ENCODE results near the gene ADSL.

ADSL gene

DNA sequence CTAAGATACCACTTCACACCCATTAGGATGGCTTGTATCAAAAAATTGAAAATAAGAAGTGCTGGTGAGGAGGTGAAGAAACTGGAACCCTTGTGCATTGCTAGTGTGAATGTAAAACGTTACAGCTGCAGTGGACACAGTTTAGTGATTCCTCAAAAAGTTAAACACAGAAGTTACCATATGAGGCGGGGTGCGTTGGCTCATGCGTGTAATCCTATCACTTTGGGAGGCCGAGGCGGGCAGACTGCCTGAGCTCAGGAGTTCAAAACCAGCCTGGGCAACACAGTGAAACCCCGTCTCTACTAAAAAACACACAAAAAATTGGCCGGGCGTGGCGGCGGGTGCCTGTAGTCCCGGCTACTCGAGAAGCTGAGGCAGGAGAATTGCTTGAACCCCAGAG, 67.6 kb downstream of the ADSL start:
- no peak overlapping the region for H3K4me3 Mint-ChIP-seq
- no peak overlapping the region for H3K27ac Mint-ChIP-seq
- peaks cover 4% of the 10 kb centered on the region for H3K36me3 Mint-ChIP-seq

DNA sequence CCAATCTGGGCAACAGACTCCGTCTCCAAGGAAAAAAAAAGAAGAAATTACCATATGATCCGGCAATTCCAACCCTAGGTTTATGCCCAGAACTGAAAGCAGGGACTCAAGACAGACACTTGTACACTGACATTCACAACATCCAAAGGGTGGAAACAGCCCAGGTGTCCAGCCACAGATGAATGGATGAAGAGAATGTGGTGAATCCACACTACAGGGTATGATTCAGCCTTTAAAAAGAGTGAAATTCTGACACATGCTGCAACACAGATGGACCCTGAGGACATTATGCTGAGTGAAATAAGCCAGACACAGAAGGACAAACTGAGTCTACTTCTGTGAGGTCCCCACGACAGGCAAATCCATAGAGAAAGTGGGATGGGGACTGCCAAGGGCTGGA, 68.0 kb downstream of the ADSL start:
- H3K27ac Mint-ChIP-seq, result peak overlapping the region; percentile 48
- no peaks in the 10 kb centered on the region for H3K9me3 Mint-ChIP-seq
- no peak overlapping the region for H3K4me3 Mint-ChIP-seq
- peaks cover 4% of the 10 kb centered on the region for H3K36me3 Mint-ChIP-seq
- H3K4me1 Mint-ChIP-seq, result peaks cover 25% of the 10 kb centered on the region
- H3K27me3 Mint-ChIP-seq, result no peaks in the 10 kb centered on the region

More for the DNA sequence above, 67.6 kb downstream of the ADSL start:
- no peaks in the 10 kb centered on the region for H3K9me3 Mint-ChIP-seq
- no peaks in the 10 kb centered on the region for H3K27me3 Mint-ChIP-seq
- H3K4me1 Mint-ChIP-seq, result peaks cover 25% of the 10 kb centered on the region

DNA sequence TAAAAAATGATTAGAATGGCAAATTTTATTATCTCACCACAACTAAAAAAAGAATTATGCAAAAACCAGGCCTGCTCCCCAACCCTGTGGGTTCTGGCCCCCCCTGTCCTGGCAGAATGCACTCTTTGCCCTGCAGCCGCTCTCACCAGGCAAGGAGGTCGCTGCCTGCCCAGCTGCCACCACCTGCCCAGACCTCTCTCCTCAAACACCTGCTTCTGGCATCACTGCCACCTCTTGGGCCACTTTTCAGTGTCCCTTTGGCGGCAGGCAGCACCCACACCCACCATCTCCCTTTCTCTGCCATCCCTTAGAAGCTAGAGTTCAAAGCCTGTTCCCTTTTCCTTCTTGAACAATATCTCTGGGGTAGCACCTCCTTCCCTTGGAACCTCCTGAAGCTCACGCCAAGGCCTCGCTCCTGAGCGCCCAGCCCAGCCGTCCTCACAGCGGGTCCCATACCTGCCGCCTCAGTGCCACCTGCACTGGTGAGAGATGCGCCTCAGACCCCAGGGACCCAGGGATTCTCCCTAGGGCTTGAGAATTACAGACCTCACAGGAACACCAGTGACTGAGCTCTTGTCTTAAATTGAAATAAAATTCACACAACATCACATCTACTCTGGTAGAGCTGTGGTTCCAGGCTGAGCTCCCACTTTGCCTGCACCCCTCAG, 68.7 kb downstream of the ADSL start:
- Mint-ChIP-seq H3K4me3 (peak overlapping the region; percentile 31), H3K9me3 (no peaks in the 10 kb centered on the region), H3K27ac (peak overlapping the region; percentile 80), H3K36me3 (peaks cover 4% of the 10 kb centered on the region), H3K27me3 (no peaks in the 10 kb centered on the region), H3K4me1 (peaks cover 25% of the 10 kb centered on the region)

DNA sequence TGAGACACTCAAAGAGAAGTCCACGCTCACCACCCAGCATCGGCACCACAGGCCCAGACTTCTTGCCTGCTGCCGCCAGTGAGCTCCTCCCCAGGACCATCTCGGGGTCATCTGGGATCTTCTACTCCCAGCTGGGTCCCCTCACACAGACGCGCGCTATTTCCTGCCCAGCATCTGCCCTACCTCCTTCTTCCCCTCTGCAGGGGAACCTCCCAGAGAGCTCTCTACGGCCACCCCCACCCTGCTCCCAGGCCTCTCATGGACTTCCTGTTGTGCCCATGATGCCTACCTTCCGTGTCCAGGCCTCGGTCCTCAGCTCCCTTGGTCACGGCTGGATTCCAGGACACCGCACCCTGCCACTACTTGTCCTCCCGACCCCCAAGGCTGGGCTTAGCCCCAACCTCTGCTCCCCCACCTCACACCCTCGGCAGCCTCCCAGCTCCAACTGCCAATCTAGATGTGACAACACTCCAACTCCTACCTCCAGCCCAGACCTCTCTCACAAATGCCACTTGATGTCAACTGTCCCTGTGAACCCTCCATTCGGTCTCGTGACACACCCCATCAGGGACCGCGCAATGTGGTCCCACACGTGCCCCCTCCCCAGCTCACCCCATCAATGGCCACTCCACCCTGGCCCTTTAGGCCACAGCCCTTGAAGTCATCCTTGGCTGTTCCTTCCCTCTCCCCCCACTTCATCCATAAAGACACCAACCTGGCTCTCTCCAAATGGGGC, 69.4 kb downstream of the ADSL start:
- peaks cover 25% of the 10 kb centered on the region for H3K4me1 Mint-ChIP-seq
- peak overlapping the region; percentile 31 for H3K4me3 Mint-ChIP-seq
- H3K27ac Mint-ChIP-seq, result peak overlapping the region; percentile 80
- no peaks in the 10 kb centered on the region for H3K27me3 Mint-ChIP-seq
- H3K9me3 Mint-ChIP-seq, result no peaks in the 10 kb centered on the region
- H3K36me3 Mint-ChIP-seq, result peaks cover 4% of the 10 kb centered on the region

DNA sequence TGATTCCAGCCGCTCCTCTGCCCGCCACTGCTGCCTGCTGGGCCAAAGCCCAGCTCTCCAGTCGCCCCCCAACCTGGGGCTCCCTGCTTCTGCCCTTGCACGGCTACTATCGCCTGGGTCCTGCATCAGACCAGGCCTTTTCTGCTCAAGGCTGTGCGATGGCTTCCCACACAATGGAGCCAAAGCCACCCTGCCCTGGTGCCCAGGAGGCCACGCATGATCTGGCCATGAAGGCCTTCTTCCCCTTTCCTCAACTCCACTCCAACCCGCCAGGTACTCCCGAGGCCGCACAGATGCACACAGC, 69.9 kb downstream of the ADSL start:
- Mint-ChIP-seq H3K4me3 (no peak overlapping the region), H3K27me3 (no peaks in the 10 kb centered on the region), H3K36me3 (peaks cover 4% of the 10 kb centered on the region), H3K27ac (peak overlapping the region; percentile 80), H3K9me3 (no peaks in the 10 kb centered on the region), H3K4me1 (peaks cover 25% of the 10 kb centered on the region)

DNA sequence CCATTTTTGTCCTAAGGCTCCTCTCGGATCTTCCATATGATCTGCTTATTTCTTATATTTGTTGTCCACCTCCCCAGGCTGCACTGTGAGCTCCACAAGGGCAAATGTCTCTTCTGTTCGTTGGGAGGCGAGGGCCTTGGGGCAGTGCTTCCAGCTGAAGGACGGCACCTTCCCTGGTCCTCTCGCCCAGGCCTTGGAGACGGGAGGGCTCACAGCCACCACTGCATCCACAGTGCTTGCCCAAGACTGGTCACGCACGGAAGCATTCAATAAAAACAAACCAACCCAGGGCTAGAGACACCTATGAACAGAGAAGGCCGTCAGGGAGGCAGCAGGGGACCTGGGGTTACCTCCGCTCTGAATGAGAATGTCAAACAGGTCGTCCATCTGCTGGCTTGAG, 70.3 kb downstream of the ADSL start:
- Mint-ChIP-seq H3K36me3 (peaks cover 4% of the 10 kb centered on the region), H3K27ac (peak overlapping the region; percentile 80), H3K27me3 (no peaks in the 10 kb centered on the region), H3K4me3 (no peak overlapping the region), H3K4me1 (peaks cover 26% of the 10 kb centered on the region), H3K9me3 (no peaks in the 10 kb centered on the region)

DNA sequence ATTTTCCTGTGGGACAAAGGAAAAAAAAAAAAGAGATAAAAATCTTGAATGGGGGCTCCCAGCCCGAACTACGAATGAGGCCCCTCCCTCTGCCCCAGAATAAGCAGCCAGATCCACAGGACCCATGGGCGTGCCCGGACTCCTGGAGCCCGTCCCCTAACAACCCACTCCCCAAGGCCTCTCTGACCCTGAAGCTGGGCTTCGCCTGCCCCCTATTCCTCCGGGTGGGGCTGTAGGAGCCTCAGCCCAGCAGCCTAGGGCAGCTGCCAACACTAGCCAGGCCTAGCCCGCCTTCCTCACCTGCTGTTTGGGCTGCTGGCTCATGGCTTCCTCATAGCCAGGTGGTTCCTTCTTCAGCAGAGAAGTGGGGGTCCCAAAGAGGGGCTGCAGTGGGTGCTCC, 70.7 kb downstream of the ADSL start:
- H3K27me3 Mint-ChIP-seq, result no peaks in the 10 kb centered on the region
- no peaks in the 10 kb centered on the region for H3K9me3 Mint-ChIP-seq
- H3K27ac Mint-ChIP-seq, result peak overlapping the region; percentile 51
- H3K36me3 Mint-ChIP-seq, result peaks cover 5% of the 10 kb centered on the region
- no peak overlapping the region for H3K4me3 Mint-ChIP-seq
- H3K4me1 Mint-ChIP-seq, result peaks cover 30% of the 10 kb centered on the region

DNA sequence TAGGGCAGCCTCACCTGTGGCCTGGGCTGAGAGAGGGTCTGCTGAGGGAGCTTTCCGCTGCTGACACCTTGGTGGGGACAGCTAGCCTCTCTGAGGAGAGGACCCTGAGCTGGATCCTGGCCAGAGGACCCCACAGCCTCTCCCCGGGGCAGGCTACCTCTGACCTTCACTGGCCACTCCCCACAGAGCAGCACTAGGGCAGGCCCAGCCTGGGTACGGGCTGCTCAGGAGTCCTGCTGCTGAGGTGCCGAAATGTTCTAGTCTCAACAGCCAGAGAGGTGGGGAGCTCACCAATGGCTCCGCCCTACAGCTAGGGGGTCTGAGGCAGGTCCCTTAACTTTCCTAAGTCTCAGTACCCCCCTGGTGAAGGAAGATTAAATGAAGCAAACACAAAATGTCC, 71.6 kb downstream of the ADSL start:
- no peak overlapping the region for H3K4me3 Mint-ChIP-seq
- H3K4me1 Mint-ChIP-seq, result peaks cover 32% of the 10 kb centered on the region
- no peaks in the 10 kb centered on the region for H3K27me3 Mint-ChIP-seq
- peaks cover 8% of the 10 kb centered on the region for H3K36me3 Mint-ChIP-seq
- no peaks in the 10 kb centered on the region for H3K9me3 Mint-ChIP-seq
- no peak overlapping the region for H3K27ac Mint-ChIP-seq

DNA sequence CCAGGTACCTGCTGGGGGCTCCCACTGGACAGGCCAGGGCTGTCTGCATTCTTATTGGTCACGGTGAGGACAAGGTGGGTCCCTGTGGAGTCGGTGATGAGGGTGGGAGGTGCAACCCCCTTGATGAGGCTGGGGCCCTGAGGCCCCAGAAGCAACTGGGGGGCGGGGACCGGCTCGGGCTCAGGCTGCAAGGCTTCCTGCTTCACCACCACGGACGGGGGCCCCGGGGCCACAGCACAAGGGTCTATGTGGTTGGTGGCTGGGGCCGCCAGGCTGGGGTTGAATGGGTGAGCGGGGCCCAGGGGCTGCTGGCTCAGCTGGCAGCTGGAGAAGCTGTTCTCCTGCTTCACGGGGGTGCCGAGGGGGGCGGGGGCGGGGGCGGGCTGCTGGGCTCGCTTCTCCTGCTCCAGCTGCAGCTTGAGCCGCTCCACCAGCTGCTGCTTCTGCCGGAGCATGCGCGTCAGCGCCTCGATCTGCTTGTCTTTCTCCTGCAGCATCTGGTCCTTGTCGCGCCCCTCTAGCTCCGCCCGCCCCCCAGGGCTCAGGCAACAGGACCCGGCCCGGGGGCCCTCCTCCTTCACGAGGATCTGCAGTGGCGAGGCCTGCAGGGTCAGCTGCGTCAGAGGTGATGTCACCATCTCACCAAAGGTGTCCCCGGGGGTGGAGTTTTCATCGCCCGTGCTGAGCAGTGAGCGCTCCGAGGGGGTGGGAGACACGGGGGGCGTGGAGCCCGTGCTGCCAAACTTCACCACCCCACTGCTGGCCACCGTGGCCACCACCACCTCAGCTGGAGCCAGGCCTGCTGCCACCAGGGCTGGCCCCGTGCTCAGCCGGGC, 72.3 kb downstream of the ADSL start:
- no peaks in the 10 kb centered on the region for H3K9me3 Mint-ChIP-seq
- peaks cover 32% of the 10 kb centered on the region for H3K4me1 Mint-ChIP-seq
- no peak overlapping the region for H3K4me3 Mint-ChIP-seq
- no peaks in the 10 kb centered on the region for H3K27me3 Mint-ChIP-seq
- H3K27ac Mint-ChIP-seq, result no peak overlapping the region
- peaks cover 8% of the 10 kb centered on the region for H3K36me3 Mint-ChIP-seq

DNA sequence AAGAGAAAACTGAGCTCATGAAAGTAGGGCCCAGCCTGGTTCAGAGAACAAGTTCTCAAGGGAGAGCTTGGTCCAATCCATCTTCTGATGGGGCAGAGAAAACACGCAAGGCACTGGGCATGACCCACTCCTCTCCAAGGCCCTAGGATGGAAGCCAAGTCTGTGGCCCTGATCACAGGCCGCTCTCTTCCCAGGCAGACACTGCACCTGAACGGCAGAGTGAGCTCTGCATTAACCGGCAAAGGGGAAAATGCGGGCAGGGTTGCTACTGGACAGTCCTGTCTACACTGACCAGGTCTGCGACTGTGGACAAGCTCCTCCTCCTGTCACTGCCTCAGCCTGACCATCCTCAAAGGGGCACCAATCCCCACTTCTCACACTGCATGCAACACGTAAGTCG, 73.4 kb downstream of the ADSL start:
- peaks cover 8% of the 10 kb centered on the region for H3K36me3 Mint-ChIP-seq
- peak overlapping the region; percentile 76 for H3K27ac Mint-ChIP-seq
- H3K9me3 Mint-ChIP-seq, result no peaks in the 10 kb centered on the region
- no peaks in the 10 kb centered on the region for H3K27me3 Mint-ChIP-seq
- peaks cover 32% of the 10 kb centered on the region for H3K4me1 Mint-ChIP-seq
- H3K4me3 Mint-ChIP-seq, result no peak overlapping the region

DNA sequence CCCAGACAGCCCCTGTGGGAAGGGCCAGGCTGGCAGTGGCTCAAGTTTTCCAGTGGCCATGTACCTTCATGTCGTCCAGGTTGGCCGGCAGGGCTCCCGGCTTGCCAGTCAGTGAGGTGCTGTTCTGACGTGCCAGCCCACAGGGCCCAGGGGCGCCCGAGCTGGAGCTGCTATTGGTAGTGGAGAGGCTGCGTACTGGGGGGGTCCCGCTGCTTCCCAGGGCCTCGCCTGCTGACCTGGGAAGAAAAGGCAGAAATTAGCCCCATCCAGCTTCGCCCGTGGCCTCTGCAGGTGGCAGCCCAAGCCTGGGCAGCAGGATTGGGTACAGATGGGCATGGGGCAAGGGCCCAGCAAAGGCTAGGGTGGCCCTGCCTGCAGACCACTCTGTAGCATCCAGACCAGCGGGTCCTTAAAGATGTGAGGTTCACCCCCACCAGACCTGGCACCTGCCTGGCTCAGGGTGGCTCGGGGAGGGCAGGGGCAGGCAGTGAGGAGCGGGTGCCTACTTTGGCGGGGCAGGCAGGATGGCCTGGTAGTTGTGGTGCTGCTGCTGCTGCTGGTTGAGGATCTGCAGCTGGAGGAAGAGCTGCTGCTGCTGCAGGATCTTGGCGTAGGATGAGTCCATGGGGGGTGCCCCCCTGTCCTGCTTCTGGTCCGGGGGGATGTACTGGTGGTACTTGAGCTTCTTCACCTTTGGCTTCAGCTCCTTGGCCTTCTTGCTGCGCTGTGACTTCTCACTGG, 74.2 kb downstream of the ADSL start:
- Mint-ChIP-seq H3K27me3 (no peaks in the 10 kb centered on the region), H3K36me3 (peaks cover 10% of the 10 kb centered on the region), H3K4me1 (peaks cover 24% of the 10 kb centered on the region), H3K27ac (no peak overlapping the region), H3K9me3 (no peaks in the 10 kb centered on the region), H3K4me3 (no peak overlapping the region)

DNA sequence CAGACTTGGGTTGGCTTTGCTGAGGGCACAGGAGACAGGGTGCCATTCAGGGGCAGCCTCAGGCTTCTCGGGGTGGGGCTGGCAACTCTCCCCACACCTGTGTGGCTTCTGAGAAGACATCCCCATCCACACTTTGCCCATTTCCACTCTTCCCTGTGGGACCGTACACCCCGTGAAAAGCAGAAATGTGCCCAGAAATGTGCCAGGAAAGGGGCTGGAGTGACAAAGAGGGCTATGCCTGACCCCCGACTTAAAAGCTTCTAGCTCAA, 74.7 kb downstream of the ADSL start:
- H3K4me1 Mint-ChIP-seq, result peaks cover 19% of the 10 kb centered on the region
- no peaks in the 10 kb centered on the region for H3K27me3 Mint-ChIP-seq
- H3K36me3 Mint-ChIP-seq, result peaks cover 10% of the 10 kb centered on the region
- H3K27ac Mint-ChIP-seq, result no peak overlapping the region
- no peak overlapping the region for H3K4me3 Mint-ChIP-seq
- H3K9me3 Mint-ChIP-seq, result no peaks in the 10 kb centered on the region

DNA sequence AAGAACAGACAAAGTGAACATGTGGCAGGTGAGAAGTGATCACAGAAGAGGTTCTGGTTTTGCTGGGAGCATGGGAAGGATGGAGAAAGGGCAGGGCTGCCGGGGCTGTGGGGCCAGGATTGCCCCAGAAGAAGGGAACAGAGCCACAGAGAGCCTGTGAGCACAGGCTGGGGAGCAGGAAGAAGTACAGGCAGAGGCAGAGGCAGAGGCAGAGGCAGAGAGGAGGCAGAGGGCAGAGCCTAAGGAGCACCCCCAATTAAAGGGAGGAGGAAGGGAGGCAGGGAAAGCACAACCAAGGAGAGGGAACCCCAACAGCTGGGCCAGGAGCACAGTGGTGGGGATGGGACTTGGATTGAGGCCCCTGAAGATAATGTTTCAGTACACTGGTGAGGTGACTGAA, 75.6 kb downstream of the ADSL start:
- Mint-ChIP-seq H3K4me3 (no peak overlapping the region), H3K27ac (peak overlapping the region; percentile 87), H3K27me3 (no peaks in the 10 kb centered on the region), H3K36me3 (peaks cover 15% of the 10 kb centered on the region), H3K4me1 (peaks cover 21% of the 10 kb centered on the region), H3K9me3 (no peaks in the 10 kb centered on the region)

DNA sequence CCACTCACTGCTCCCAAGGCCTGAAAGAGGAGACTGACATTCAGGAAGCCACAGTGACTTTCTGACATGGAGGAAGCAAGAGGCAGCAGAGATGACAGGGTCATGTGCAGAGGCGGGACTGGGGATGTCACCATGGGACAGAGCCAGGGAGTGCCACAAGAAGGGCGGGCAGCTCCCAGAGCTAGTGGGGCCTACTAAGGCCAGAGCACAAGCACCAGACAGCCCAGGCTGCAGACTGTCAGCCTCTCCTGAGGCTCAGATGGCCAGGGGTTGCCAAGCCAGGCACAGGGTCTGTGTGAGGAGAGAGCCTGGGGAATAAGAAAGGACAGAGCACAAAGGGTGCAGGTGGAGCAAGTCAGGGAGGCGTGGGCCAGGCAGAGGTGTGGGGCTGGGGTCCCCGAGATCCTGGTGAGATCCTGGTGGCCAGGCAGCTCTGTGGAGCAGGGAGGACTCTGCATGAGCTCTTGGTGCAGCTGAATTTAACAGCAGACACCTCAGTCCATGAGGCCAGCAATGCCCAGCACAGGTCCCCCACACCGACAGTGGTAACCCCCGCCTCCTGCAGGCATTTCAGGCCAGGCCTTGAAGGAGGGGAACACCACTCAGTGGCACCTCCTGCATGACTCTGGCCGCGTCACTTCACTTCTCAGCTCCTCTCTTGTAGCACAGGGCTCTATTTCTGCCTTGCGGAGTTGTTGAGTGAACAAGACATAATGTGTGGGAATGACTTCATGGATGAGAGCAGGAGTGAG, 76.4 kb downstream of the ADSL start:
- Mint-ChIP-seq H3K9me3 (no peaks in the 10 kb centered on the region), H3K4me1 (peaks cover 22% of the 10 kb centered on the region), H3K27ac (peak overlapping the region; percentile 87), H3K27me3 (no peaks in the 10 kb centered on the region), H3K36me3 (peaks cover 15% of the 10 kb centered on the region), H3K4me3 (no peak overlapping the region)

DNA sequence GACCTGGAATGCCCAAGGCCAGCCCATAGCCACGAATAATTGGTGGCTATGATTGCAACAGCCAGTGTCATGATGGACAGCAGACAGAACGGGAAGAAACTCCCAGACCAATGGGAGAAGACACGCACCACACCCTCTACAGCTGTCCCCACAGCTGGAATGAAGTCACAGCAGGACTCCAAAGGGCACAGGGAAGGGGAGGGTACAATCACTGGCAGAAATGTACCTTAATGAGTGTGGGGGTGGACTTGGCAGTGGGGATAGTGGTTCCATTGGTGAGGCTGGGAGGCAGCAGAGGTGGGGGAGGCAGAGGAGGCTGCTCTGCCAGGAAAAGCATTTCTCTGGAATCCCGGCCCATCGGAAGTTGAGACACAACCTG, 77.0 kb downstream of the ADSL start:
- Mint-ChIP-seq H3K36me3 (peaks cover 15% of the 10 kb centered on the region), H3K27ac (no peak overlapping the region), H3K27me3 (no peaks in the 10 kb centered on the region), H3K4me3 (no peak overlapping the region), H3K9me3 (no peaks in the 10 kb centered on the region), H3K4me1 (peaks cover 22% of the 10 kb centered on the region)
